ENCODE measurements around the gene TPPP3. TPM values are rescaled to one million over a fixed set of nuclear protein-coding genes. Genes with fewer than 3 reads are reported as not detected.
"Not testable (repeated sequence)": the region's sequence is repeated elsewhere in the genome, so short reads cannot be mapped to it uniquely, and the experiment has no call there.

The TPPP3 gene
- total RNA-seq, 4 donors from 2014 or later = 47.6 to 182 (median 121) TPM

DNA sequence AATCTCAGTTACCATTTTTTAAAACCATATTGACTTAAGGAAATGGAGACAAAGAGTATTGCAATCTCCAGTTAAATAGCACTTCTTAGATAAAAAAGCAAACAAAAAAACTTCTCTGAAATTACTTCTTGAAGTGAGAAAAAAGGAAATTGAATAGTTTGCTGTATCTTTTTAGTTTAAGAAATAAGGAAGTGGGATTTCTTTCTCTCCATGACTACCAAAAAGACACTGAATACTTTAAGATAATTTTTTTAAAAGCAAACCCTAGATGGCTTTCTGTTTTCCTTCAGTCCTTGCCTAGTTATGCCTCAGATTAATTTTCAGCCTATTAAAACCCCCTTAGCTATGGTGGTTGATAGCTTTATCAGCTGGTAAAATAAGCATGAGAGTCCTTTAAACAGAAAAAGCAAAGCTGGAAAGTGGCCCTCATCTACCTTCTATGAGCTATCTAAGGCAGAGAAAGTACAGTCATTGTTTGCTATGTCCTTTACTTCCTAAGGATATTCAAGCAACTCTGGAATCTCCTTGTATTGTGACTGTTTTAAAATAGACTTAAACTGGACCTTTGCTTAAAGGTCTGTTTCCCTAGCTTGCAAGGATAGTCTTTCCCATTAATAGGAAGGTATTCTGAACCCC, 28.6 kb downstream of the TPPP3 start:
- no peak for TF ChIP-seq EP300 (IDR thresholded peaks at IDR 0.05)
- no peak for TF ChIP-seq POLR2A (IDR thresholded peaks at IDR 0.05)
- TF ChIP-seq POLR2AphosphoS5 (IDR thresholded peaks at IDR 0.05) = no peak
- TF ChIP-seq, protein P1, sequence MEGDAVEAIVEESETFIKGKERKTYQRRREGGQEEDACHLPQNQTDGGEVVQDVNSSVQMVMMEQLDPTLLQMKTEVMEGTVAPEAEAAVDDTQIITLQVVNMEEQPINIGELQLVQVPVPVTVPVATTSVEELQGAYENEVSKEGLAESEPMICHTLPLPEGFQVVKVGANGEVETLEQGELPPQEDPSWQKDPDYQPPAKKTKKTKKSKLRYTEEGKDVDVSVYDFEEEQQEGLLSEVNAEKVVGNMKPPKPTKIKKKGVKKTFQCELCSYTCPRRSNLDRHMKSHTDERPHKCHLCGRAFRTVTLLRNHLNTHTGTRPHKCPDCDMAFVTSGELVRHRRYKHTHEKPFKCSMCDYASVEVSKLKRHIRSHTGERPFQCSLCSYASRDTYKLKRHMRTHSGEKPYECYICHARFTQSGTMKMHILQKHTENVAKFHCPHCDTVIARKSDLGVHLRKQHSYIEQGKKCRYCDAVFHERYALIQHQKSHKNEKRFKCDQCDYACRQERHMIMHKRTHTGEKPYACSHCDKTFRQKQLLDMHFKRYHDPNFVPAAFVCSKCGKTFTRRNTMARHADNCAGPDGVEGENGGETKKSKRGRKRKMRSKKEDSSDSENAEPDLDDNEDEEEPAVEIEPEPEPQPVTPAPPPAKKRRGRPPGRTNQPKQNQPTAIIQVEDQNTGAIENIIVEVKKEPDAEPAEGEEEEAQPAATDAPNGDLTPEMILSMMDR (IDR thresholded peaks at IDR 0.05) = no peak
- DNase-seq (ENCODE audit: low spot score in 2 of 2) = no peak
- Histone ChIP-seq H3K4me1 (no peaks in the 10 kb centered on the region), H3K9me3 (no peaks in the 10 kb centered on the region), H3K4me3 (no peak overlapping the region), H3K36me3 (no peaks in the 10 kb centered on the region), H3K27ac (peak overlapping the region; percentile 5), H3K27me3 (no peaks in the 10 kb centered on the region)

DNA sequence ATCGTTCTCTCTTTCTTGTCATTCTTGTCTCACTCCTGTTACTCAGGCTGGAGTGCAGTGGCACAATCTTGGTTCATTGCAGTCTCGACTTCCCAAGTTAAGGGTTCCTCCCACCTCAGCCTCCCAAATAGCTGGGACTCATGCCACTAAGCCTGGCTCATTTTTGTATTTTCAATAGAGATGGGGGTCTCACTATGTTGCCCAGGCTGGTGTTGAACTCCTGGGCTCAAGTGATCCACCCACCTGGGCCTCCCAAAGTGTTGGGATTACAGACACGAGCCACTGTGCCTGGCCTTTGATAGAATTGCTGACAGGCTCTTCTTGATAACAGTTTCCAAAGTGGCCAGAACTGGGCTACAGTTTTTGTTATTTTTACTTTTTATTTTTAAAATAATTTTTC, 32.3 kb downstream of the TPPP3 start:
- WGBS = 82% methylated on average over 3 of the region's 3 CpGs
- Histone ChIP-seq H3K4me3 (no peak overlapping the region), H3K4me1 (no peaks in the 10 kb centered on the region), H3K9me3 (no peaks in the 10 kb centered on the region), H3K27me3 (no peaks in the 10 kb centered on the region), H3K36me3 (no peaks in the 10 kb centered on the region), H3K27ac (no peak overlapping the region)
- DNase-seq (ENCODE audit: low spot score in 2 of 2) = no peak
- TF ChIP-seq, protein P1 (IDR thresholded peaks at IDR 0.05) = no peak
- no peak for TF ChIP-seq POLR2A (IDR thresholded peaks at IDR 0.05)
- TF ChIP-seq EP300 (IDR thresholded peaks at IDR 0.05) = no peak
- TF ChIP-seq POLR2AphosphoS5 (IDR thresholded peaks at IDR 0.05) = no peak

DNA sequence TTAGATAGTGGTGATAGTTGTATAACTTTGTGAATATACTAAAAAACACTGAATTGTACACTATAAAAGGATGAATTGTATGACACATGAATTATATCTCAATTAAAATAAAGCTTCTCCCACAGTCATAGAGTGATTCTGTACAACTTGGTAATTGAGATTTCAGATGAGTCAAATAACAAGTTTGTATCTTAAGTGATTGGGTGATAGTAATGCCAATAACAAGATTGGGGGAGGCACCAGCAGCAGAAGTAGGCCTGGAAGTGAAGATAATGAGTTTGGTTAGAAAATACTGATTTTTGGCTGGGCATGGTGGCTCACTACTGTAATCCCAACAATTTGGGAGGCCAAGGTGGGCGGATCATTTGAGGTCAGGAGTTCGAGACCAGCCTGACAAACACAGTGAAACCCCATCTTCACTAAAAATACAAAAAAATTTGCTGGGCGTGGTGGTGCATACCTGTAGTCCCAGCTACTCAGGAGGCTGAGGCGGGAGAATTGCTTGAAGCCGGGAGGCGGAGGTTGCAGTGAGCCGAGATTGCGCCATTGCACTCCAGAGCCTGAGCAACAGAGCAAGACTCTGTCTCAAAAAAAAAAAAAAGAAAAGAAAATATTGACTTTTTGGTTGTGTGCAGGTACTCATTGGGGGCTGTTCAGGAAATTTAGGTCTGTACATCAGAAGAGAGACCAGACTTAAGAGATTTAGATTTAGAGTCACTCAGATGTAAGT, 33.6 kb downstream of the TPPP3 start:
- H3K9me3 ChIP-seq; H3K36me3 ChIP-seq; DNase-seq (ENCODE audit: low spot score in 2 of 2); H3K4me1 ChIP-seq; H3K27me3 ChIP-seq; H3K4me3 ChIP-seq; H3K27ac ChIP-seq: not testable (repeated sequence)
- WGBS = 95% methylated on average over 8 of the region's 8 CpGs

DNA sequence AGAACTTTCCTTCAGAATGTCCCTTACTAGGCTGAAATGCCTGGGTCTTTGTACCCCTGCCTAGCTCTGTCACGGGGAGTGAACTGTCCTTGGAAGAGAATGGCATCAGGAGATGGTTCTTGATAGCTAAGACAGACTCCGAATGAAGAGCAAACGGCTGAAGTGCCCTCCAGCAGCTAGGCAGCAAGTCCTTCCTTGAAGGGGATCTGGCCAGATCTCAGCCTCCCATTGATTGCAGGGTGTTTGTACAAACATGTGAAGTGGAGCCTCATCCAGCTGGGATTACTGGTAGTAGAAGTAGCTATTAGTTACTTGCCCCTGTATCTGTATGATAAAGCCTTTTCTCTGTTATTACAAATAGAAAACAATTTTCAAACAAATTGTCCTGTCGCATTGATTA, 35.7 kb downstream of the TPPP3 start:
- Histone ChIP-seq H3K9me3 (no peaks in the 10 kb centered on the region), H3K4me3 (no peak overlapping the region), H3K27ac (no peak overlapping the region), H3K27me3 (no peaks in the 10 kb centered on the region), H3K36me3 (no peaks in the 10 kb centered on the region), H3K4me1 (no peaks in the 10 kb centered on the region)
- no peak for DNase-seq (ENCODE audit: low spot score in 2 of 2)
- WGBS = 88% methylated on average over 4 of the region's 4 CpGs
- TF ChIP-seq, protein P1 (IDR thresholded peaks at IDR 0.05) = no peak
- TF ChIP-seq POLR2AphosphoS5 (IDR thresholded peaks at IDR 0.05) (no peak), POLR2A (IDR thresholded peaks at IDR 0.05) (no peak), EP300 (IDR thresholded peaks at IDR 0.05) (no peak)

DNA sequence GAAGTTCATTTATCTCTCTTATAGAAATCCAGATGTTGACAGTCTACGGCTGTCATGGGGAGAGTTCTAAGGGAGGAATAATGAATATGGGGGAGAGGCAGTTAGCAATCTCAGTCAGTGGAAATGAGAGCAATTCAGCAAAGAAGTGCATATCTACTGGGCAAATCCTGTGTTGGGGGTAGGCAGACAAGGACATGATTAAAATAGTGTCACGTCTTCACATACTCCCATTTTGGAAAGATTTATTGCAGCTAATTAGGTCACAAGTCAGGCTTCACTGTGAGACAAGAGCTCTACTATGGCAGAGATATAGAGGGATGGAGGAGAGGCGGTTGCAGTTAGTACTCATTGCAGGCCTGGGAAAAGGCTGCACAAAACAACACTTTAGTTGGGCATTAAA, 36.9 kb downstream of the TPPP3 start:
- DNase-seq (ENCODE audit: low spot score in 2 of 2) = no peak
- no peaks in the 10 kb centered on the region for H3K36me3 ChIP-seq
- H3K4me1 ChIP-seq = no peaks in the 10 kb centered on the region
- H3K4me3 ChIP-seq = no peak overlapping the region
- no peaks in the 10 kb centered on the region for H3K27me3 ChIP-seq
- no peaks in the 10 kb centered on the region for H3K9me3 ChIP-seq
- H3K27ac ChIP-seq = no peak overlapping the region
- 74% methylated on average over 3 of the region's 3 CpGs for WGBS
- TF ChIP-seq POLR2A (IDR thresholded peaks at IDR 0.05) (no peak), EP300 (IDR thresholded peaks at IDR 0.05) (no peak), POLR2AphosphoS5 (IDR thresholded peaks at IDR 0.05) (no peak)
- TF ChIP-seq, protein P1 (IDR thresholded peaks at IDR 0.05) = no peak

DNA sequence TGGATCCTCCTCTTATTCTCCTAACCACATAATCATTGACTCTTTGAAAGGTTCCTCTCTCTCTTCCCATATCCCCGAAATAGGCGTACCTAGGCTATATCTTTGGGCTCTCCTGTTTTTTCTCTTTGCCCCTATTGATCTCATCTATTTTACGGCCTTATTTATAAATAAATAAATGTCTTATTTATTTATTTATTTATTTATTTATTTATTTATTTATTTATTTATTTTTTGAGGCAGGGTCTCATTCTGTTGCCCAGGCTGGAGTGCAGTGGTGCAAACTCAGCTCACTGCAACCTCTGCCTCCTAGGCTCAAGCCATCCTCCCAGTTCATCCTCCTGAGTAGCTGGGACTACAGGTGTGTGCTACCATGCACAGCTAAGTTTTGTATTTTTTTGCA, 40.8 kb downstream of the TPPP3 start:
- 99% methylated on average over 3 of the region's 3 CpGs for WGBS

More for the DNA sequence above, 40.8 kb downstream of the TPPP3 start:
- not testable (repeated sequence) for H3K27me3 ChIP-seq; H3K4me1 ChIP-seq; H3K4me3 ChIP-seq; H3K36me3 ChIP-seq; H3K9me3 ChIP-seq; H3K27ac ChIP-seq; DNase-seq (ENCODE audit: low spot score in 2 of 2)

Data from suprapubic skin (tissue), 4 donors.